IPS DF 4.7 (cell line): ENCODE measurements around the gene GPLD1.
"Not testable (repeated sequence)": the region's sequence is repeated elsewhere in the genome, so short reads cannot be mapped to it uniquely, and the experiment has no call there.

Experiments
- DNase-seq: peaks from one replicate; pipeline ENCODE4 v3.0.0-alpha.2; 2013; ENCODE audit warnings: low spot score; ENCODE audit errors: extremely low read depth

Gene GPLD1

DNA sequence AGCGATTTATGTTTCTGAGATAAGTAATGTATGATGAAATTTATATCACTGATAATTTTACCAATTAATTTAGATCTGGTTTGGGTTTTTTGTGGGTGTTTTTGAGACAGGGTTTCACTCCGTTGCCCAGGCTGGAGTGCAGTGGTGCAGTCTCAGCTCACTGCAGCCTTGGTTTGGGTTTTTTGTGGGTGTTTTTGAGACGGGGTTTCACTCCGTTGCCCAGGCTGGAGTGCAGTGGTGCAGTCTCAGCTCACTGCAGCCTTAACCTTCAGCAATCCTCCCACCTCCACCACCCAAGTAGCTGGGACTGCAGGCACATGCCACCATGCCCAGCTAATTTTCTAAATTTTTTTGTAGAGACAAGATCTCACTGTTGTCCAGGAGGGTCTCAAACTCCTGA lies 73.6 kb downstream of the GPLD1 start:
- DNase-seq: no peak

- DNase-seq: not testable (repeated sequence)
Measured at GRCh38 chr6:24414531-24414930, 74.8 kb downstream of the GPLD1 start.

GRCh38 chr6:24412294-24412693 lies 77.1 kb downstream of the GPLD1 start:
- no peak for DNase-seq

DNA sequence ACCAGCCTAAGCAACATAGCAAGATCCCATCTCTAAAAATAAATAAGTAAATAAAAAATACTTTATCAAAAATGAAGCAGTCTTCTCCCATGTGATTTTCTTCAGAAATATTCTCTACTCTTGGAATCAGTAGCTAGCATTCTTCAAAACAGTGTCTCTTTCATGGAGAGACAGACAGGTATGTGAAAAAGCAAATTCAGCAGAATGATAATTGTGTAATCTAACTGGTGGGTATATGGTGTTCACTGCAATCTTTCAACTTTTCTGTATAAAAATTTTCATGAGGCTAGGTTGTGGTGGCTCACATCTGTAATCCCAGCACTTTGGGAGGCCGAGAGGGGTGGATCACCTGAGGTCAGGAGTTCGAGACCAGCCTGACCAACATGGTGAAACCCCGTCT lies 78.8 kb downstream of the GPLD1 start:
- DNase-seq: no peak

DNA sequence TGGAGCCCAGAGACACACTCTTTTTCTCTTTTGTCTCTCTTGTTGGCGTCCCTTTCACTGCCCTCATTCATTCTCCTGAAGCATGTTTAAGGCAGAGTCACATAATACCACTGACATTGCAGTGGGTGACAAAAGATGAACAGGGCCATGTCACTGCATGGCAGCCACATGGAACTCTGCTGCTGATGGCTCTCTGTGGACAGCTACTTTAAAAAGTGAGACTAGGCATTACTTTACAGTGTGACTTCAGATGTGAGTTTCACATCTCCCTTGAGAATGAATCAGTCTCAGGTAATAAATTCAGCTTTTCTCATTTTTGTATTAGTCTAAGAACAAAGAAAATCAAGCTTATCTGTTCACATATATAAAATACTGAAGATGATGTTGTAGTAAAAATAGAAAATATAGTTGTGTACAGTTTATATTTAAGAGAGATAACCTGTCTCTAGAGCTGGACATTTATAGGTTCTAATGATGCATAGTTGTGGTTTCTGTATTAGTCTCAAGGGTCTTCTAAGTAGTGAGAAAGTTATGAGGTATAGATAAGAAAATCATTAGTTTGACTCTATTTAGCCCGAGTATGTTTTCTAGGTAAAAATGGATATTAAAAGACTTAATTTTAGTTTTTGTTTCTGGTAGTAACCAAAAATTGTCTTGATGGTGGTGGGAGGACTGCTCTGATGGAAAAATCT lies 80.5 kb downstream of the GPLD1 start:
- no peak for DNase-seq

- no peak for DNase-seq
Measured at GRCh38 chr6:24405262-24405661, 84.1 kb downstream of the GPLD1 start.

GRCh38 chr6:24403501-24403824 lies 85.9 kb downstream of the GPLD1 start:
- no peak for DNase-seq

DNA sequence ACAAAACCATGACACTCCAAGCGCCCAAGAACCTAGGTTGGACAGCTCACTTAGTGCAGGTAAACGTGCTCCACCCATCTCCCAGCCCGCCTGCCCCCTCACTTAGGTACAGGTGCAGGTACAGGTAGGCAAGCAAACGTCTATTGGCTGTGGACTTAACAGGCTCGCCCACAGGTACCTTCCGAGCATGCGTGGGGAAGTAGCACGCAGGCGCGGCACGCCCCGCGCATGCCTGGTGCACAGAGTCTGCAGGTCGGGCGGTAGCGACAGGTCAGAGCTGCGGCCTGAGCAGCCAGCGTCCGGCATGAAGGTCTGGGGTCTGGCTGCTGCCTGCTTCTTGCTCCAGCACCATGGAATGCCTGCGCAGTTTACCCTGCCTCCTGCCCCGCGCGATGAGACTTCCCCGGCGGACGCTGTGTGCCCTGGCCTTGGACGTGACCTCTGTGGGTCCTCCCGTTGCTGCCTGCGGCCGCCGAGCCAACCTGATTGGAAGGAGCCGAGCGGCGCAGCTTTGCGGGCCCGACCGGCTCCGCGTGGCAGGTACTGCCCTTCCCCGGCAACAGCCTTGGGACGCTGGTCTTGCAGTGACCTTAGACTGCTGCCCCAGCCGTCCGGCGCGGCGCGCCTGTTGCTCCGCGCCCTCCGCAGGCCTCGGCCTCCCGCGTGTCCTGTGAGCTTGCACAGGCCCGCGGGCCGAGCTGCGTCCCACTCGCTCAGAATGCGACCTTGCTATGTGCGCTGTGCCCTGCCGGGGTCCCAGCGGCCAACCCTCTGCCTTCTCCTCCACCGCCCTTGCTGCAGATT lies 86.5 kb downstream of the GPLD1 start, which contains the start of gene MRS2:
TSS of gene MRS2 (plus strand) at position 240 of the 804 bp plus-strand sequence. CDS start at position 351, 111 bp downstream.
- peak; percentile 64 for DNase-seq

- no peak for DNase-seq
Measured at GRCh38 chr6:24401458-24401857, 87.9 kb downstream of the GPLD1 start.

DNA sequence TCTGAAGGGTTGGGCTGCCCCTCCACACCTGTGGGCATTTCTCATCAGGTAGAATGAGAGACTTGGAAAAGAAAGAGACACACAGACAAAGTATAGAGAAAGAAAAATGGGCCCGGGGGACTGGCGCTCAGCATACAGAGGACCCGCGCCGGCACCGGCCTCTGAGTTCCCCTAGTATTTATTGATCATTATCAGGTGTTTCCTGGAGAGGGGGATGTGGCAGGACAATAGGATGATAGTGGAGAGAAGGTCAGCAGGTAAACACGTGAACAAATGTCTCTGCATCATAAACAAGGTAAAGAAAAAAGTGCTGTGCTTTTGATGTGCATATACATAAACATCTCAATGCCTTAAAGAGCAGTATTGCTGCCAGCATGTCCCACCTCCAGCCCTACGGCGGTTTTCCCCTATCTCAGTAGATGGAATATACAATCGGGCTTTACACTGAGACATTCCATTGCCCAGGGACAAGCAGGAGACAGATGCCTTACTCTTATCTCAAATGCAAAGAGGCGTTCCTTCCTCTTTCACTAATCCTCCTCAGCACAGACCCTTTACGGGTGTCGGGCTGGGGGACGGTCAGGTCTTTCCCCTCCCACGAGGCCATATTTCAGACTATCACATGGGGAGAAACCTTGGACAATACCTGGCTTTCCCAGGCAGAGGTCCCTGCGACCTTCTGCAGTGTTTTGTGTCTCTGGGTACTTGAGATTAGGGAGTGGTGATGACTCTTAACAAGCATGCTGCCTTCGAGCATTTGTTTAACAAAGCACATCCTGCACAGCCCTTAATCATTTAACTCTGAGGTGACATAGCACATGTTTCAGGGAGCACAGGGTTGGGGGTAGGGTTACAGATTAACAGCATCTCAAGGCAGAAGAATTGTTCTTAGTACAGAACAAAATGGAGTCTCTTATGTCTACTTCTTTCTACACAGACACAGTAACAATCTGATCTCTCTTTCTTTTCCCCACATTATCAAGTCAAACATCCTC lies 89.0 kb downstream of the GPLD1 start:
- DNase-seq: not testable (repeated sequence)

DNA sequence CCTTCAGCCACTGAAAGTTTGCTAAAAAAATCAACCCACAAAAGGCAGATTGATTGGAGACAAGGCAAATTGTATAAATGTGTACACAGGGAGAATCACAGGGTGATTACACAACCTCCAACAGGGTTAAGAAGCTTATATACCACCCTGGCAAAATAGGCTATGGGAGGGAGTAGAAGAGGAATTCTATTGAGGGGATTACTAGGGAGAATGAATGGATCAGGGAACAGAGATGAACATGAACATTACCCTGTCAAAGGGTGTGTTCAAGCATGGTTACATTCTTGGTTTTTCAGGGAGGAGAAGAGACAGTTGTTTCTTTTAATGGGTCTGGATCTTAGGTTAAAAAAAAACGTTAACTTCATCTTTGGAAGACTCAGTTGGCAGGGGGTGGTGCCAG lies 91.7 kb downstream of the GPLD1 start:
- no peak for DNase-seq

DNA sequence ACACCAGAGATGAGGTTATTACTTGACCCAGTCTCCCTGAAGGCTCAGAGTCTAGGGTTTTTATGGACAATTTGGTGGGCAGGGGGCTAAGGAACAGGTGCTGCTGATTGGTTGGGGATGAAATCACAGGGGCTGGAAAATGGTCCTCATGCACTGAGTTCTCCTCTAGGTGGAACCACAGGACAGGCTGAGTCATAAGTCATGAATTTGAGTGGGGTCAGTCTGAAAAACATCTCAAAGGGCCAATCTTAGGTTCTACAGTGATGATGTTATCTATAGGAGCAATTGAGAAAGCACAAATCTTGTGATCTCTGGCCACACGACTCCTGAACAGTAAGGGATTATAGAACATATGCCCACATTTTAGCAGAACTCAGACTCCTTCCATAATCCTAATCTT lies 92.6 kb downstream of the GPLD1 start:
- no peak for DNase-seq

- no peak for DNase-seq
Measured at GRCh38 chr6:24394780-24395437, 94.5 kb downstream of the GPLD1 start.

DNA sequence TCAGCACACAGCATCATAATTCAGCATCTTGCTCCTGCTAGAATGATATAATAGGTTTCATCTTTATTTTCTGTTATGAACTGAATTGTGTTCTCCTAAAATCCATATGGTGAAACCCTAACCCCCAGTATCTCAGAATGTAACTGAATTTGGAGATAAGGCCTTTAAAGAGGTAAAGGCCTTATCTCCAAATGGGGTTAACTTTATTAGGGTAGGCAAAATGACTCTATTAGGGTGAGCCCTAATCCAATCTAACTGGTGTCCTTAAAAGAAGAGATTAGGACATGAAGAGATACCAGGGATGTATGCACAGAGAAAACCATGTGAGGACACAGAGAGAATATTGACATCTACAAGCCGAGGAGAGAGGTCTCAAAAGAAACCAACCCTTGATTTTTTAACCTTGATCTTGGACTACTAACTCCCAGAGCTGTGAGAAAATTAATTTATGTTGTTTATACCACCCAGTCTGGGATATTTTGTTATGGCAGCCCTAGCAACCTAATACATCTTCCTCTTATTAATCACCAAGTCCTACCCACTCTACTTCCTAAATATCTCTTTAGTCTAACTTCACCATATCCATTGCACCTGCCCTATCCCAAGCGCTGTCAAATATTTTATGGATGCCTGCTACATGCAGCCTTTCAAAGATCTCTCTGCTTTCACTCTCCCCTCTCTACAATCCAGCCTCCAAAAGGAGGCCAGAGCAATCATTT lies 95.2 kb downstream of the GPLD1 start:
- DNase-seq: no peak

DNA sequence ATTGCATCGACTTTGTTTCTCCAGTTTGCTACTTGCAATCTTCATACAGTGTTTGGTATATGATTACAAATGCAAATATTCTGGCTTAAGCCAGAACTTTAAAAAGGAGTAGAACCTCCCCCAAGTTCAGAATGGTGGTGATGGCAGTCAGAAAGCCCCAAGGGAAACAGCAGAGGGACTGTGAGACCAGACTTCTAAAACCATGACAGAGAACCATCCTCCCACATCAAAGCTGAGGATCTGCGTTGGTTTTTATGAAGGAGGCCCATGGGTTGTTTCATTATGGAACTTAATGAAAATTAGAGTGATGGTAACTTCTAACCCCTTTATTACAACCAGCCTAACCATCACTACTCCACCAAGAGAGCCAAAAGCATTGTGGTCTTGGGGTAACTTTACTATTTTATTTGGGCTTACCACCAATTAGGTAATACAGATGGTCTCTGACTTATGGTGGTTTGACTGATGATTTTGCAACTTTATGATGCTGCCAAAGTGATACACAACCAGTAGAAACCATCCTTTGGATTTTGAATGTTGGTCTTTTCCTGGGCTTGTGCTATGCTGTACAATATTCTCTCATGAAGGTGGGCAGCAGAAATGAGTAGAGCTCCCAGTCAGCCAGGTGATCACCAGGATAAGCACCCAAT lies 97.5 kb downstream of the GPLD1 start:
- DNase-seq: no peak

- DNase-seq: no peak
Measured at GRCh38 chr6:24391208-24391607, 98.2 kb downstream of the GPLD1 start.

DNA sequence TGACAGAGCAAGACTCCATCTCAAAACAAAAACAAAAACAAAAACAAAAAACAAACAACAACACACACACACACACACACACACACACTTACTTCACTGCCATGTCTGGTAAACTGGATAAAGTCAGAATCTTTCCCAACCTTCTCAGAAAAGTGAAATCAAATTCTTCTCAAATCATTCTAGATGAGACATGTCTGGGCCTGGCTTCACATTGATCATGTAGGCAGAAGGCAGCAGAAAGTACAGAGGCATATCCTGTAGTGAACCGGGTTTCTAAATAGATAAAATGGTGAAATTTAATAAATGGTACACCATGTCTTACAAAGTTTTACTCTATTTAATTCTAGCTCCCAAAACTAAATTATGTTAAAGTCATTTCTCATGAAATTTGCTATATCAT lies 101.6 kb downstream of the GPLD1 start:
- no peak for DNase-seq

DNA sequence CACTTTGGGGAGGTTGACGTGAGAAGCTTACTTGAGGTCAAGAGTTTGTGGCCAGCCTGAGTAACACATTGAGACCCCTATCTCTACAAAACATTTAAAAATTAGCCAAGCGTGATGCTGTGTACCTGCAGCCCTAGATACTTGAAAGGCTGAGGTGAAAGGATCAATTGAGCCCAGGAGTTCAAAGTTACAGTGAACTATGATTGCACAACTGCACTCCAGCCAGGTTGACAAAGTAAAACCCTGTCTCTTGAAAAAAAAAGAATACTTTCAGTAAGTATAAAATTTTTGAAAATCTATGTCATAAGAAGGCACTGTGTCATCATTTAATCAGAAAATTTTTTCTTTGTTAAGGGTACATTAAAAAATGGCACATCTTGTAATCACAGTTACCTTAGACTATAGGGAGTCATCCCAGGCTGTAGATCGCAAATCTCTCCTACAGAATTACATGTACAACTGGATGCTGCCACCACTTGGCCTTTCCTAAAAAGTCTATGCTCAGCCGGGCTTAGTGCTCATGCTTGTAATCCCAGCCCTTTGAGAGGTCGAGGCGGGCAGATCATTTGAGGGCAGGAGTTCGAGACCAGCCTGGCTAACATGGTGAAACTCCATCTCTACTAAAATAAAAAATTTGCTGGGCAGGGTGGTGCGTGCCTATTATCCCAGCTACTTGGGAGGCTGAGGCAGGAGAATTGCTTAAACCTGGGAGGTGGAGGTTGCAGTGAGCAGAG lies 103.7 kb downstream of the GPLD1 start:
- DNase-seq: no peak

GRCh38 chr6:24384369-24385130 lies 104.8 kb downstream of the GPLD1 start:
- not testable (repeated sequence) for DNase-seq
